Colonic mucosa (tissue), 4 donors: ENCODE measurements around the gene EGF. TPM values are rescaled to one million over a fixed set of nuclear protein-coding genes. Genes with fewer than 3 reads are reported as not detected.

ENCODE experiments used
- DNase-seq: peaks from one replicate; pipeline ENCODE4 v3.0.0-alpha.2; 2020
- H3K27ac ChIP-seq: fragments of 200-600 bp; one replicate; pipeline ENCODE4 v1.8.0; 2021
- H3K27me3 ChIP-seq: fragments of 200-600 bp; one replicate; pipeline ENCODE4 v1.8.0; 2021
- H3K36me3 ChIP-seq: fragments of 200-600 bp; one replicate; pipeline ENCODE4 v1.8.0; 2021
- H3K4me1 ChIP-seq: fragments of 200-600 bp; one replicate; pipeline ENCODE4 v1.8.0; 2021; ENCODE audit warnings: mild to moderate bottlenecking
- H3K4me3 ChIP-seq: fragments of 200-600 bp; one replicate; pipeline ENCODE4 v1.8.0; 2021
- H3K9ac ChIP-seq, 2 donors: one replicate each; pipeline ENCODE4 v1.7.0; 2013; ENCODE audit warnings: control low read depth in 2 of 2, low read depth in 2 of 2, low read length in 2 of 2
- H3K9me3 ChIP-seq: fragments of 200-600 bp; one replicate; pipeline ENCODE4 v1.8.0; 2021
- intact Hi-C: fragments of 100-400 bp; cut with DNase I; formaldehyde crosslinking; loops from one replicate; pipeline ENCODE4 v1.14.1; 2022
- total RNA-seq, 2 donors: library from RNA; stranded (reverse); fragmentation: NEBNext Ultra II Directional in 1 of 2; extraction: Animal tissue kit (Norgen Biotek cat#: 25700) in 1 of 2; gene quantifications; one replicate each; pipeline ENCODE4 v1.2.1, GENCODE V29; 2021
- TF ChIP-seq, protein P1 (sequence below): fragments of 200-600 bp; IDR thresholded peaks from one replicate; pipeline ENCODE4 v1.8.0; 2022; ENCODE audit warnings: antibody characterized with exemption, mild to moderate bottlenecking
- donor health status: healthy.
- donor health status: DM: no; HTN: no; CAD: no.
- donor health status: DM: no; HTN: no; CAD: no.

EGF gene
- total RNA-seq, 2 donors from 2014 or later: 2.2 to 2.8 TPM

DNA sequence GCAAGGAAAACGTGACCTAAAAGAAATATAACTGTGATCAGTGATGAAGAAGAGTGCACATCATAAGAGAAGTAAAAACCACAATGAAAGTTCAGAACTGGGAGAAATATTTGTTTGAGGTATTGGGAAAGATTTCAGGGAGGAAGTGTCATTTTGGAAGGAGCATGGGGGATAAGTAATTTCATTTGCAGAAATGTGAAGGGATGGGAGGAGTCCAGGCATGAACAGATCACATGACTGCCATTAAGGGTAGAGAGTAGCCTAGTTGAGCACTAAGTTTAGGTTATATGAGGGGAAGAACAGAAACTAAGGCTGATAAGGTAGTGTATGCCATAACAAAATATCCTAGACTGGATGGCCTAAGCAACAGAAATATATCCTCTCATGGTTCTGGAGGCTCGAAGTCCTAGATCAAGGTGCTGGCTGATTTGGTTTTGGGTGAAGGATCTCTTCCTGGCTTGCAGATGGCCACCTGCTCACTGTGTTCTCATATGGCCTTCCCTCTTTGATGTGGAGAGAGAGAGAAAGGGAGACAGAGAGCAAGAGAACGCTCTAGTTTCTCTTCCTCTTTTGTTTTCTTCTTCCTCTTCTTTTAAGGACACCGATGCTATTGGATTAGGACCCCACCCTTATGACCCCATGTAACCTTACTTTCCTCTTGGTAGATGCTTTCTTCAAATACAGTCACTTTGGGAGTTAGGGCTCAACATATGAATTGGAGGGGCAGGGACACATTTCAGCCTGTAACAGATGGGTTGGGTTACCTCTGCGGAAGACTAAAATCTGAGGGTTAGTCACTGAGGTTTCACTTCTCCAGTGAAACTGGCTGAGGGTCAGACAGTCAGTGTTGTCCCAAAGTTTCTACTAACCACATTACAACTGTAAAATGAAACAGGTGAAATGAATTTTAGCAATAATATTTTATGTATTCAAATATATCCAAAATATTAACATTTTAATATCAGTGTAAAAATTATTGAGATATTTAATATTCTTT, 77.9 kb downstream of the EGF start:
- DNase-seq: no peak
- H3K4me3 ChIP-seq: no peak overlapping the region
- no peak overlapping the region for H3K27ac ChIP-seq
- TF ChIP-seq, protein P1, sequence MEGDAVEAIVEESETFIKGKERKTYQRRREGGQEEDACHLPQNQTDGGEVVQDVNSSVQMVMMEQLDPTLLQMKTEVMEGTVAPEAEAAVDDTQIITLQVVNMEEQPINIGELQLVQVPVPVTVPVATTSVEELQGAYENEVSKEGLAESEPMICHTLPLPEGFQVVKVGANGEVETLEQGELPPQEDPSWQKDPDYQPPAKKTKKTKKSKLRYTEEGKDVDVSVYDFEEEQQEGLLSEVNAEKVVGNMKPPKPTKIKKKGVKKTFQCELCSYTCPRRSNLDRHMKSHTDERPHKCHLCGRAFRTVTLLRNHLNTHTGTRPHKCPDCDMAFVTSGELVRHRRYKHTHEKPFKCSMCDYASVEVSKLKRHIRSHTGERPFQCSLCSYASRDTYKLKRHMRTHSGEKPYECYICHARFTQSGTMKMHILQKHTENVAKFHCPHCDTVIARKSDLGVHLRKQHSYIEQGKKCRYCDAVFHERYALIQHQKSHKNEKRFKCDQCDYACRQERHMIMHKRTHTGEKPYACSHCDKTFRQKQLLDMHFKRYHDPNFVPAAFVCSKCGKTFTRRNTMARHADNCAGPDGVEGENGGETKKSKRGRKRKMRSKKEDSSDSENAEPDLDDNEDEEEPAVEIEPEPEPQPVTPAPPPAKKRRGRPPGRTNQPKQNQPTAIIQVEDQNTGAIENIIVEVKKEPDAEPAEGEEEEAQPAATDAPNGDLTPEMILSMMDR: no peak
- H3K9me3 ChIP-seq: no peaks in the 10 kb centered on the region
- H3K36me3 ChIP-seq: no peaks in the 10 kb centered on the region
- intact Hi-C loops: no loop called here
- no peak overlapping the region for H3K9ac ChIP-seq
- H3K4me1 ChIP-seq: no peaks in the 10 kb centered on the region
- no peaks in the 10 kb centered on the region for H3K27me3 ChIP-seq

DNA sequence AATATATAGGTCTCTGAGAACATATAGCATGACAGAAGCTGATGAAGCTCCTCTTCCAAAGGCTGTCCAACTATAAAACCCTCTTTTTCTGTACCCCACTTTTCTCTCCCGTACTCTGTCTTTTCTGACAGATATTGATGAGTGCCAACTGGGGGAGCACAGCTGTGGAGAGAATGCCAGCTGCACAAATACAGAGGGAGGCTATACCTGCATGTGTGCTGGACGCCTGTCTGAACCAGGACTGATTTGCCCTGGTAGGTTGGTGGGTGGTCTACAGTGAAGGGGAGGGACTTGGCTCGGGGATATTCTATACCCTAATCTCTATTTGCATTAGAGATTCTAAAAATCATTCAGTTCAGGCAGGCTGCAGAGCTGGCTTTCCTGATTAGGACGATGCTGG, 80.4 kb downstream of the EGF start:
- Histone ChIP-seq H3K27me3 (no peaks in the 10 kb centered on the region), H3K9ac (no peak overlapping the region), H3K4me1 (no peaks in the 10 kb centered on the region), H3K36me3 (no peaks in the 10 kb centered on the region), H3K27ac (no peak overlapping the region), H3K9me3 (no peaks in the 10 kb centered on the region), H3K4me3 (no peak overlapping the region)
- TF ChIP-seq, protein P1: no peak
- intact Hi-C loops: no loop called here
- no peak for DNase-seq

DNA sequence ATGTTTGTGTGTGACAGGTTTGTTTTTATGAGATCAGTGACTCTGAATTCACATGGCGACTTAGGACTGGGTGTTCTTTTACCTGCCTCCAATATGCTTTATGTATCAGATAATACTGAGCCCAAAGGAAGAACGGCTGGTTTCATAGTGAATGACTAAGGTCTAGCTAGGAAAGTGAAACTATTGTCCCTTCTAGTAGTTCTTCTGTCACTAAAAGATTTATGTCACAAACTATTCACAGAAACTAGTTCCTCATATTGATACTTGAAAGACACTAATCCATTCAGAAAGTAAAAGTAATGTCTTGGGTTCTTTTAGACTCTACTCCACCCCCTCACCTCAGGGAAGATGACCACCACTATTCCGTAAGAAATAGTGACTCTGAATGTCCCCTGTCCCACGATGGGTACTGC, 81.7 kb downstream of the EGF start:
- Histone ChIP-seq H3K9ac (no peak overlapping the region), H3K36me3 (no peaks in the 10 kb centered on the region), H3K4me1 (peaks cover 1% of the 10 kb centered on the region), H3K27ac (no peak overlapping the region), H3K9me3 (no peaks in the 10 kb centered on the region), H3K27me3 (no peaks in the 10 kb centered on the region), H3K4me3 (no peak overlapping the region)
- intact Hi-C loops: no loop called here
- DNase-seq: no peak
- TF ChIP-seq, protein P1: no peak

DNA sequence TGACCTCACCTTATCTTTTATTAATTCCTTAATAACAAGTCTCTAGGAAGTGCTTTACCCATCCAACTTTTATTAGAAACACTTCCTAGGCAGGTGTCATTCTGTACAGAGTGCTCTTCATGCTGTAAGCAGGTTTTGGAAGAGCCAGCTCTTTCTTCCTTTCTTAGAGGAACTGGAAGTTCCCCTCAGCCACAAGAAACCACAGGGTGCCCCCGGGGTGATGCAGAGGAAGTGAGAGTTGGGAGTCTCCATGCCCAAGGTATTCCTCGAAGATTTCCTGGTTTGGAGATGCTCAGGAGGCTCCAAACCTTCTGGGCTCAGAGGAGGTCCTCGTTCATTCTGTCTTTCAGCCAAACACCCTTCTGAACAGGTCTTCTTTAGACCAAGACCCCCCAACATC, 83.8 kb downstream of the EGF start:
- TF ChIP-seq, protein P1: no peak
- Histone ChIP-seq H3K9ac (no peak overlapping the region), H3K36me3 (no peaks in the 10 kb centered on the region), H3K4me1 (peaks cover 4% of the 10 kb centered on the region), H3K27ac (no peak overlapping the region), H3K4me3 (no peak overlapping the region), H3K9me3 (no peaks in the 10 kb centered on the region), H3K27me3 (no peaks in the 10 kb centered on the region)
- DNase-seq: no peak
- intact Hi-C loops: no loop called here

- Histone ChIP-seq H3K4me1 (peaks cover 4% of the 10 kb centered on the region), H3K9ac (no peak overlapping the region), H3K4me3 (no peak overlapping the region), H3K9me3 (no peaks in the 10 kb centered on the region), H3K27me3 (no peaks in the 10 kb centered on the region), H3K36me3 (no peaks in the 10 kb centered on the region), H3K27ac (no peak overlapping the region)
- intact Hi-C loops: loop anchor here (2.0 kb wide), 1 partner anchor 518 kb away; no protein-coding TSS in a partner anchor
- TF ChIP-seq, protein P1: peak; percentile 66
- DNase-seq: peak; percentile 38
Measured at GRCh38 chr4:109998867-109999584, 86.3 kb downstream of the EGF start.
